ENCODE data around the gene HEMGN. TPM values are rescaled to one million over a fixed set of nuclear protein-coding genes. Genes with fewer than 3 reads are reported as not detected.
"Not testable (repeated sequence)": the region's sequence is repeated elsewhere in the genome, so short reads cannot be mapped to it uniquely, and the experiment has no call there.

Gene HEMGN
- total RNA-seq, 1 donor from 2014 or later, result not detected

GRCh38 chr9:97963232-97963631 is 25.3 kb upstream of the HEMGN start:
- no peak for DNase-seq

GRCh38 chr9:97962575-97962974 is 24.6 kb upstream of the HEMGN start:
- DNase-seq, result no peak

- no peak for DNase-seq
Observed at GRCh38 chr9:97962136-97962535, 24.2 kb upstream of the HEMGN start.

GRCh38 chr9:97961361-97961760 is 23.4 kb upstream of the HEMGN start:
- DNase-seq, result no peak

- not testable (repeated sequence) for DNase-seq
Observed at GRCh38 chr9:97960678-97961328, 22.8 kb upstream of the HEMGN start.

- DNase-seq, result no peak
Observed at GRCh38 chr9:97959585-97959984, 21.6 kb upstream of the HEMGN start.

GRCh38 chr9:97958812-97959511 is 21.0 kb upstream of the HEMGN start:
- DNase-seq, result no peak

GRCh38 chr9:97956331-97956730 is 18.4 kb upstream of the HEMGN start:
- no peak for DNase-seq

GRCh38 chr9:97954550-97954989 is 16.6 kb upstream of the HEMGN start:
- DNase-seq, result peak; percentile 64

GRCh38 chr9:97950873-97951272 is 12.9 kb upstream of the HEMGN start:
- DNase-seq, result not testable (repeated sequence)

GRCh38 chr9:97947094-97947493 is 9.1 kb upstream of the HEMGN start:
- not testable (repeated sequence) for DNase-seq

GRCh38 chr9:97945470-97945869 is 7.5 kb upstream of the HEMGN start:
- not testable (repeated sequence) for DNase-seq

- no peak for DNase-seq
Observed at GRCh38 chr9:97944612-97945011, 6.6 kb upstream of the HEMGN start.

- DNase-seq, result no peak
Observed at GRCh38 chr9:97943308-97943855, 5.4 kb upstream of the HEMGN start.

GRCh38 chr9:97941323-97941722 is 3.4 kb upstream of the HEMGN start:
- DNase-seq, result no peak

- DNase-seq, result no peak
Observed at GRCh38 chr9:97940741-97941140, 2.8 kb upstream of the HEMGN start.

GRCh38 chr9:97940233-97940632 is 2.3 kb upstream of the HEMGN start:
- DNase-seq, result no peak

- no peak for DNase-seq
Observed at GRCh38 chr9:97936998-97937397, 974 bp downstream of the HEMGN start.

GRCh38 chr9:97935276-97935675 is 2.7 kb downstream of the HEMGN start:
- DNase-seq, result no peak

- no peak for DNase-seq
Observed at GRCh38 chr9:97934321-97935115, 3.5 kb downstream of the HEMGN start.

- no peak for DNase-seq
Observed at GRCh38 chr9:97933297-97933998, 4.5 kb downstream of the HEMGN start.

- no peak for DNase-seq
Observed at GRCh38 chr9:97930972-97931371, 7.0 kb downstream of the HEMGN start.

Data from dermis blood vessel endothelial cell (primary cell).